Activated CD4-positive, alpha-beta memory T cell treated with anti-CD3 and anti-CD28 coated beads for 36 hours (primary cell): ENCODE data around the gene ARHGEF19. TPM values are rescaled to one million over a fixed set of nuclear protein-coding genes. Genes with fewer than 3 reads are reported as not detected.
"Not testable (repeated sequence)": the region's sequence is repeated elsewhere in the genome, so short reads cannot be mapped to it uniquely, and the experiment has no call there.

Experiments used
- CTCF ChIA-PET: fragments of 350-600 bp; sonication (Branson Sonifier 250); formaldehyde crosslinking; loops from one replicate; lab custom pipeline; 2021; ENCODE audit warnings: antibody characterized with exemption, inconsistent platforms; lab: Charles Lee
- POLR2A ChIA-PET: fragments of 350-600 bp; sonication (Branson Sonifier 250); formaldehyde crosslinking; loops from one replicate; lab custom pipeline; 2021; ENCODE audit warnings: antibody characterized with exemption; lab: Charles Lee
- DNase-seq: peaks from one replicate; pipeline ENCODE4 v3.0.0-alpha.2; 2020
- H3K27ac Mint-ChIP-seq: one replicate; pipeline ENCODE4 v1.8.0; 2021; ENCODE audit warnings: mixed read lengths
- H3K27me3 Mint-ChIP-seq: one replicate; pipeline ENCODE4 v1.8.0; 2021; ENCODE audit warnings: mixed read lengths
- H3K36me3 Mint-ChIP-seq: one replicate; pipeline ENCODE4 v1.8.0; 2021; ENCODE audit warnings: mixed read lengths
- H3K4me1 Mint-ChIP-seq: one replicate; pipeline ENCODE4 v1.8.0; 2021; ENCODE audit warnings: low read depth, mixed read lengths
- H3K4me3 Mint-ChIP-seq: one replicate; pipeline ENCODE4 v1.8.0; 2021; ENCODE audit warnings: mild to moderate bottlenecking, mixed read lengths
- H3K9me3 Mint-ChIP-seq: one replicate; pipeline ENCODE4 v1.8.0; 2021; ENCODE audit warnings: mixed read lengths
- intact Hi-C: fragments of 100-400 bp; cut with micrococcal nuclease; formaldehyde crosslinking; loops from one replicate; pipeline ENCODE4 v1.15.1; 2023
- total RNA-seq, 2 experiments: library from RNA; stranded (reverse); gene quantifications; one replicate each; pipeline ENCODE4 v1.2.3, GENCODE V29; 2021

ARHGEF19 gene
- total RNA-seq, 2 experiments from 2014 or later, result 7.0 to 7.1 TPM

DNA sequence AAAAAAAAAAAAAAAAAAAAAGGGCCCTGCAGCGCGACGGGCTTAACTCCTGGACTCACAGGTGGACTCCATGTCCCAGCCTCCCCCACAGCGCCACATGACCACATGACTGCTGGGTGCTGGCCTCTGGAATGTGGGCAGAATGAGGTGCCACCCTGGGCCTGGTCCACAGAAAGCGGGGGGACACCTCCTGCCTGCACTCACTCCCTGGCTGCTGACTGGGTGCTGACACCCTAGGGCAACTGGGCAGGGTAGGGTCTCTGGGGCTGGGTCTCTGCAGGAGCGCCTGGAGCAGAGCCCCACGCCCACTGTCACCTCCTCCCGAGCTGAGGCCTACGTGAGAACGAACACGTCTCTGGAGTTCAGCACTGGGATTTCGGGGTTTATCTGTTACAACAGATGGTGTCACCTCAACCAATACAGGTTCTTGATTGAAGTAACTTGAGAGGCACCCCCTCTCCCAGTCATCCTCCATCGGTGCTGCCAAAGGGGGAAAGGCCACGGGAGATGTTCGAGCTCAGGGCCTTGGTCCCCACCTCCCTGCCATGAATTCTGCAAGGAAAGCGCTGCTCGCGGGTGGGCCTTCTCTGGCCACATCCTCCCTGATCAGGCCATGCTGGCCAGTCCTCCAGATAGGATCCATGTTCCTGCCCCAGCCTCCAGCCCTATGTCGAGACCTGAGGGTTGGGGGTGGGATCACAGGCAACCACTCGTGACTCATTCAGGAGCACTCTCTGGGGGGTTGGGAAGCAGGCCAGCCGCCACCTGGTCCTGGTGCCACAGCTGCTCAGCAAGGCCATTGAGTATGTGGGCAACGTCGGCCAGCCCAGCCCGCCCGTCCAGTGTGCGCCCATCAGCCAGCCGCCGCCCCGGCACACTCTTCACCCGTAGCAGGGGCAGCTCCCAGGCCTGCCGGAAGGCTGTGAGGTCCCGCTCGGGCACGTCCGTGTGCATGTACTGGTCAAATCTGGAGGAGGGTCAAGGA, 19.2 kb upstream of the ARHGEF19 start:
- no peak for DNase-seq
- intact Hi-C loops, result no loop called here
- H3K27me3 Mint-ChIP-seq, result peaks cover 17% of the 10 kb centered on the region
- peaks cover 1% of the 10 kb centered on the region for H3K36me3 Mint-ChIP-seq
- CTCF ChIA-PET, result interaction anchor here (0.7 kb wide), 1 partner anchor 17 kb away, joined by 3 read pairs; no protein-coding TSS in a partner anchor
- H3K9me3 Mint-ChIP-seq, result no peaks in the 10 kb centered on the region
- POLR2A ChIA-PET, result no interaction called here
- no peak overlapping the region for H3K4me3 Mint-ChIP-seq
- H3K27ac Mint-ChIP-seq, result no peak overlapping the region
- H3K4me1 Mint-ChIP-seq, result peaks cover 6% of the 10 kb centered on the region

DNA sequence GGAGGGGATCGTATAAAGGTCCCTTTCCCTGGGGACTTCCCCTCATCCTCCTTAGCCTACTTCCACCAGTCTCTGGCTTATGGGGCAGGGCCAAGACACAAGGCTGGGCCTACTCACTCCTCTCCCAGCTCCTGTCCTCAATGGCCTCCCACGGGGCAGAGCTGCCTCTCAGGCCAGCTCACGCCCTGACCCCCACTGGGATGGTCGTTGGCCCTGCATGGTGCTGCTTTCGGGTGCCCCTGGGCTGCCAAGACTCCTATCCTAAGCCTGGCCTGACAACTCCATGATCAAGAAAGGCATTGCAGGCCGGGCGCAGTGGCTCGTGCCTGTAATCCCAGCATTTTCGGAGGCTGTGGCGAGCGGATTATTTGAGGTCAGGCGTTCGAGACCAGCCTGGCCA, 18.3 kb upstream of the ARHGEF19 start:
- Mint-ChIP-seq H3K4me3 (no peak overlapping the region), H3K4me1 (no peaks in the 10 kb centered on the region), H3K9me3 (no peaks in the 10 kb centered on the region), H3K27ac (no peak overlapping the region), H3K27me3 (peaks cover 24% of the 10 kb centered on the region), H3K36me3 (peaks cover 7% of the 10 kb centered on the region)
- ChIA-PET CTCF (interaction anchor here (1.2 kb wide), 1 partner anchor 13 kb away, joined by 7 read pairs; no protein-coding TSS in a partner anchor), POLR2A (no interaction called here)
- no peak for DNase-seq
- intact Hi-C loops, result no loop called here

DNA sequence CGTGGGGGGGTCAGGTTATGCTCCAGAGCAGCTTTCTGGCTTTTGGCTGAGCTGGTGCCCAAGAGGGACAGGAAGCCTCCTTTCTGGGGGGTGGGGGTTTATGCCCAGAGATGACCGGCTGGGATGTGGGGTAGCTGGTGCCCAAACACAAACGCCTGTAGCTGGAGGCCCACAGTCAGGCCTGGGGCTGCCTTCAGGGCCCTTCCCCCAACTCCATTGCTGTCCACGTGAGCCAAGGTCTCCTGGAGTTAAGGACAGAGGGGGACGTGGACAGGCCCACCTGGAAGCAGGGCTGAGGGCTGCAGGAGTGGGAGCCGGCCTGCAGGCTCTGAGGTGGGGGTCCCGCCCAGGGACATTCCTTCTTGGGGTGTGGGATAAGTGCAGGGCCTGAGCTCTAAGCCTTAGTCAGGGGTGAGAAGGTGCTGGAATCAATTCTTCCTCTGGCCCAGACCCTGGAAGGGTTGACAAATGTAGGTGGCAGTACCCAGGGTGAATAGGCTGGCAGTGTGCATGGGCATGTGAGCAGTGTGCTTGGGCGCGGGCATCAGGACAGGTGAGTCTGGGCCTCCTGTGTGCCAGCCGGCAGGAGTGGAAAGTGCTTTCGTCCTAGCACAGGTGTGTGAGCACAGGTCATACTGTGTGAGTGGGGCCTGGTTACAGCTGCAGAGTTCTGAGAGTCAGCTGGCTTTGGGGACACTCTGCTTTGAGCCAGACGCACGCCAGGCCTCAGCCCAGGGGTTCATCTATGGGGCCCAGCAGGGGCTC, 17.7 kb upstream of the ARHGEF19 start:
- CTCF ChIA-PET, result interaction anchor here (1.2 kb wide), 1 partner anchor 14 kb away, joined by 7 read pairs; no protein-coding TSS in a partner anchor
- Mint-ChIP-seq H3K27me3 (peaks cover 24% of the 10 kb centered on the region), H3K4me3 (no peak overlapping the region), H3K36me3 (peaks cover 7% of the 10 kb centered on the region), H3K9me3 (no peaks in the 10 kb centered on the region), H3K4me1 (no peaks in the 10 kb centered on the region), H3K27ac (no peak overlapping the region)
- POLR2A ChIA-PET, result interaction anchor here (1.8 kb wide), 1 partner anchor 13 kb away, joined by 4 read pairs; no protein-coding TSS in a partner anchor
- no peak for DNase-seq
- intact Hi-C loops, result no loop called here

DNA sequence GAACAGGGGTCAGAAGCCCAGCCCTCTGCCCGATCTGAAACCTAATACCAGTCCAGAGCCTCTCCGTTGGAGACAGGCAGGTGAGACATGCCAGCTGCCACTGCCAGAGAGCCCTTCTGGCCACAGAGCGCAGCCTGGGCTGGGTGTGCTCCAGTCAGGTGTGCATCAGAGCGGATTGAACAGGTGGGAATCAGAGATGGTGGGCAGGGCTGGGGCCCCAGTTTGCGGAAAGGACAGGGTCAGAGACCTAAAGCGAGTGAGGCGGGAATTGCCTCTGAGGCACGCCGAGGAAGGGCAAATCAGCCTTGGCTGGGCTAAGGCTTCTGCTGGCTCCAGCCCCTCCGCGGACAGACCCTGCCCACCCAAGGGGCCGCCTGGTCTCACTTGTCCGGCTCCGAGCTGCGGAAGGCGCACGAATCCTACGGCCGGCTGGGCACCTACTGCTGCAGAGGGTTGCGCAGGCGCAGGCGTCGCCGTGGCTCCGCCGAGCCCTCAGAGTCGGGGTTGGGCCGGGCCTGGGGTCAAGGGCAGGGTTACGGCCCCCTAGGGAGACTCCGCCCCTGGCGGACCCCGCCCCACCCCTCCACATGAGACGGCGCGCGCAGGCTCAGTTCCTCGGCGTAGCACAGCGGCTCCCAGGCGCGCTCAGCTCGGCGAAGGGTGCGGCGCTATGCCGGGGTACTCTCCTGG, 14.2 kb upstream of the ARHGEF19 start:
- no peak for DNase-seq
- Mint-ChIP-seq H3K4me1 (no peaks in the 10 kb centered on the region), H3K36me3 (peaks cover 7% of the 10 kb centered on the region), H3K4me3 (no peak overlapping the region), H3K27me3 (peaks cover 29% of the 10 kb centered on the region), H3K27ac (no peak overlapping the region), H3K9me3 (no peaks in the 10 kb centered on the region)
- ChIA-PET CTCF (no interaction called here), POLR2A (no interaction called here)
- intact Hi-C loops, result no loop called here

DNA sequence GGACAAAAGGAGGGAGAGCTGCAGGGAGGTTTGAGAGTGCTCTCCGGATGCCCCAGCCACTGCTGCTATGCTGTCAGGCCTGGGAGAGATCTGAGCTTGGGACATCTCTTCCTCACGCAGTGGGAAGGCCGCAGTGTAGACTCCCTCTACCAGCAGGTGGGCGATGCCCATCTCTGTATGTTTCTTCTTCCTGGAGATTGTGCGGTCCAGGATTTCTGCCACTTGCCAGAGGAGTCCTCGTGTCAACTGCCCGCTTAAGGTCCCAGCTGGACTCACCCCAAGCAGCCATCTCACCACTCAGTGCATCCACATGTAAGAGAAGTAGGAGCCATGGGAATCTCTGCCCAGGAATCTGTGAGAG, 13.7 kb upstream of the ARHGEF19 start:
- POLR2A ChIA-PET, result no interaction called here
- CTCF ChIA-PET, result no interaction called here
- DNase-seq, result no peak
- H3K4me3 Mint-ChIP-seq, result no peak overlapping the region
- peaks cover 7% of the 10 kb centered on the region for H3K36me3 Mint-ChIP-seq
- H3K9me3 Mint-ChIP-seq, result no peaks in the 10 kb centered on the region
- H3K27ac Mint-ChIP-seq, result no peak overlapping the region
- H3K4me1 Mint-ChIP-seq, result no peaks in the 10 kb centered on the region
- intact Hi-C loops, result no loop called here
- H3K27me3 Mint-ChIP-seq, result peaks cover 29% of the 10 kb centered on the region

DNA sequence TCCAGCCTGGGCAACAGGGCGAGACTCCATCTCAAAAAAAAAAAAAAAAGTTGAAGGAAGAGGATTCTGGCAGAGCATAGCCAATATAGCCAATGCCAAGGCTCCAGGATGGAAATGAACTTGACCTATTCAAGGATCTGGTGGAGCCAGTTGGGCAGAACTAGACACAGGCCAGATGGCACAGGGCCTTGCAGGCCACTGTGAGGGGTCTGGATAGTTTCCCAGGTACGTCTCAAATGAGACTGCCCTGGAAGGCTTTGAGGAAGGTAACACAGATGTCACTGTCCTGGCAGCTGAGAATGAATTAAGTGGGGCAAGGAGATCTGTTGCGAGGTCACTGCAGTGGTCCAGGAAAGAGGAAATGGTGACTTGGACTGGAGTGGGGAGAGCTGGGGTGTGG, 12.0 kb upstream of the ARHGEF19 start:
- Mint-ChIP-seq H3K9me3 (no peaks in the 10 kb centered on the region), H3K27ac (no peak overlapping the region), H3K4me1 (no peaks in the 10 kb centered on the region), H3K27me3 (peaks cover 29% of the 10 kb centered on the region), H3K36me3 (peaks cover 7% of the 10 kb centered on the region), H3K4me3 (no peak overlapping the region)
- ChIA-PET CTCF (interaction anchor here (0.7 kb wide), 1 partner anchor 142 kb away, joined by 3 read pairs; no protein-coding TSS in a partner anchor), POLR2A (no interaction called here)
- no peak for DNase-seq
- intact Hi-C loops, result no loop called here

DNA sequence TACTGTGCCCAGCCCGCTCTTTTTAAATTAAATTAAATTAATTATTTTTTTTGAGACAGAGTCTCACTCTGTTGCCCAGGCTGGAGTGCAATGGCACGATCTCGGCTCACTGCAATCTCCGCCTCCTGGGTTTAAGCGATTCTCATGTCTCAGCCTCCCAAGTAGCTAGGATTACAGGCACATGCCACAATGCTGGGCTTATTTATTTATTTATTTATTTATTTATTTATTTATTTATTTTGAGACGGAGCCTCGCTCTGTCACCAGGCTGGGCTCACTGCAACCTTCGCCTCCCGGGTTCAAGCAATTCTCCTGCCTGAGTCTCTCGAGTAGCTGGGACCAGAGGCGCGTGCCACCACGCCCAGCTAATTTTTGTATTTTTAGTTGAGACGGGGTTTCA, 10.3 kb upstream of the ARHGEF19 start:
- CTCF ChIA-PET, POLR2A ChIA-PET: not testable (repeated sequence)

DNA sequence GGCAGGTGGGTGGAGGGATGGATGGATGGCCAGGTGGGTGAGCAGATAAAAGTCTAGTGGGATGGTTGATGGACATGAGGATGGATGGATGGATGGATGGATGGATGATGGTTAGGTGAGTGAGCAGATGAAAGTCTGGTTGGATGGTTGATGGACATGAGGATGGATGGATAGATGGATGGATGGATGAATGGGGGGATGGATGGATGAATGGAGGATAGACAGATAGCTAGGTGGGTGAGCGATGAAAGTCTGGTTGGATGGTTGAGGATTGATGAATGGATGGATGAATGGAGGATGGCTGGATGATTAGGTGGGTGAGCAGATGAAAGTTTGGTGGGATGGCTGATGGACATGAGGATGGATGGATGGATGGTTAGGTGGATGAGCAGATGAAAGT, 9.0 kb upstream of the ARHGEF19 start:
- POLR2A ChIA-PET, result no interaction called here
- CTCF ChIA-PET, result interaction anchor here (1.7 kb wide), 1 partner anchor 139 kb away, joined by 4 read pairs; no protein-coding TSS in a partner anchor
- no peak overlapping the region for H3K4me3 Mint-ChIP-seq
- peaks cover 11% of the 10 kb centered on the region for H3K27me3 Mint-ChIP-seq
- H3K4me1 Mint-ChIP-seq, result peaks cover 2% of the 10 kb centered on the region
- no peak overlapping the region for H3K27ac Mint-ChIP-seq
- DNase-seq, result no peak
- intact Hi-C loops, result no loop called here
- H3K36me3 Mint-ChIP-seq, result peaks cover 5% of the 10 kb centered on the region
- H3K9me3 Mint-ChIP-seq, result no peaks in the 10 kb centered on the region

More for the DNA sequence above, 10.3 kb upstream of the ARHGEF19 start:
- H3K4me3 Mint-ChIP-seq, DNase-seq, intact Hi-C loops, H3K4me1 Mint-ChIP-seq, H3K27ac Mint-ChIP-seq, H3K36me3 Mint-ChIP-seq, H3K9me3 Mint-ChIP-seq: not testable (repeated sequence)
- H3K27me3 Mint-ChIP-seq, result peaks cover 19% of the 10 kb centered on the region

DNA sequence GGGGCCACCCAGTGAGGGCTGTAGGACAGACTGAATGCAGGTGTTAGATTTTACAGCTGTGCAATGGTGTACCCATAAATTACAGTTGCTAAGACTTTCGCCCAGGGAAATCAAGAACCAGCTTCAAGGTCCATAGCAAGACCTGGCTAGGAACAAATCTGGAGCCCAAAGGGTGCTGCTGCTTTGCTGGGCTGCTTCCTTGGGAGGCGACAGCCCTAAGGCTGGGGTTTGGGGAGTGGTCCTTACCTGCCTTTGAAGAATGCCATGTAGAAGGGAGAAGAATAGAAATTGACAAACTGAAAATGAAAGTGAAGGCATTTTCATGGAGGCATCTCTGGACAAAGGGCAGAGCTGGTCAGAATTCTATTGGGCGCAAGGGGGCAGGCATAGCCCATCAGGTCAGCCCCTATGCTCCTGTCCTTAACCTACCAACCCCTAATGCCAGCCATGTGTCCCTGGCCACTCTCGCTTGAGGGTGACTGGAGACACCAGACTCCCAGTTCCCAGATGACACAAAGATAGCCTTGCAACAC, 7.6 kb upstream of the ARHGEF19 start:
- CTCF ChIA-PET, result no interaction called here
- no peaks in the 10 kb centered on the region for H3K36me3 Mint-ChIP-seq

DNA sequence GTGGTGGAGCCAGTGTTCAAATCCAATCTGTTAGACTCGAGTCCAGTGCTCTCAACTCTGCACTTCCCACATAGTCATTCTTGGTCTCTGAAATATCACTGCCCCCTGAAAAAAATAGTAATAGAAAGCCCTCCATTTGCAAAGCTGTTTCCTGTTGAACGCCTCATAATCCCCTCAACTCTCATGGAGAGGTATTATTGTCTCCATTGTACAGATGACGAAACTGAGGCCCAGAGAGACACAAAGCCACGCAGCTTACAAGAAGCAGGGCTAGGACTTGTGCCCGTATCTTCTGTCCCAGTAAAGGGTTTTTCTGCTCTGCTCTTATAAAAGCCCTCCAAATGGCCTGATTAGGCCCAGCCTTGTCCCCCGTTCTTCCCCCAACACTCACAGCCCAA, 6.2 kb upstream of the ARHGEF19 start:
- Mint-ChIP-seq H3K4me1 (peaks cover 10% of the 10 kb centered on the region), H3K27ac (no peak overlapping the region), H3K36me3 (no peaks in the 10 kb centered on the region), H3K9me3 (no peaks in the 10 kb centered on the region), H3K4me3 (no peak overlapping the region), H3K27me3 (peaks cover 2% of the 10 kb centered on the region)
- intact Hi-C loops, result loop anchor here (10.0 kb wide), 1 partner anchor 694 kb away; the partner anchor contains the start of genes CASP9 and DNAJC16
- DNase-seq, result no peak
- ChIA-PET CTCF (no interaction called here), POLR2A (no interaction called here)

More for the DNA sequence above, 7.6 kb upstream of the ARHGEF19 start:
- H3K27ac Mint-ChIP-seq, result no peak overlapping the region
- intact Hi-C loops, result loop anchor here (10.0 kb wide), 1 partner anchor 695 kb away; the partner anchor contains the start of genes CASP9 and DNAJC16
- no peaks in the 10 kb centered on the region for H3K9me3 Mint-ChIP-seq
- no peak for DNase-seq
- H3K4me1 Mint-ChIP-seq, result peaks cover 10% of the 10 kb centered on the region
- POLR2A ChIA-PET, result no interaction called here
- H3K4me3 Mint-ChIP-seq, result no peak overlapping the region
- H3K27me3 Mint-ChIP-seq, result peaks cover 6% of the 10 kb centered on the region

DNA sequence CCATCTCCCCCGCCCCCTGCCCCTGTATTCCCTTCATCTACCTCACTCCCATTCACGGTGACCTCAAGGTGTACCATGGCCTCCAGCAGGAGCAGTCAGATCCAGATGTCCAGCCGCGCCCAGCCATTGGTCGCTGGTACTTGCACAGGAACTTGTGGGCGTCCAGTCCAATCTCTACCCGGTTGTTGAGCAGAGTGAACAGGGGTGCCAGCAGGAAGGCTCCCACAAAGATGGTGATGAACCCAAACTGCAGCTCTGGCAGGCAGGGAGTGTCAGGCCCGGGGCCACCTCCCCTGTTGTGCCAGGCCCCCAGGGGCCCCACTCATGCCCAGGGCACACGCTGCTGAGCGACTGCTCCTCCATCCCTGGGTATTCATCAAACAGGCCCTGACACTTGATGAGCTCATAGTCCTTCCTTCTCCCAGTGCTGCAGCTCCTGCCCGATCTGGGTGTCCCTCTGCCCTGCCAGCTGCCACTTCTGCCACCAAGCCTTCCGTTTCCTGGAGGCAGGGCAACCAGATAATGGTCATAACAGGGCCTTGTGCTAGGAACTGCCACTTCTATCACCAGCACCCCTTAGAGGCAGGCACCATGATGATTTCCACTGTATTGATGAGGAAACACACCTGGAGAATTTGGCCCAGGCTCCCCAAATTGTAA, 5.7 kb upstream of the ARHGEF19 start:
- H3K36me3 Mint-ChIP-seq, result no peaks in the 10 kb centered on the region
- DNase-seq, result no peak
- CTCF ChIA-PET, result interaction anchor here (1.1 to 1.5 kb wide), 2 partner anchors 12 to 14 kb away, joined by 3 to 5 read pairs; no protein-coding TSS in a partner anchor
- H3K4me3 Mint-ChIP-seq, result peak overlapping the region; percentile 3
- peaks cover 10% of the 10 kb centered on the region for H3K4me1 Mint-ChIP-seq
- intact Hi-C loops, result loop anchor here (10.0 kb wide), 1 partner anchor 693 kb away; the partner anchor contains the start of genes CASP9 and DNAJC16
- POLR2A ChIA-PET, result no interaction called here
- peaks cover 2% of the 10 kb centered on the region for H3K27me3 Mint-ChIP-seq
- no peaks in the 10 kb centered on the region for H3K9me3 Mint-ChIP-seq
- H3K27ac Mint-ChIP-seq, result no peak overlapping the region
